ENCODE data around the gene ANO3.

- TF ChIP-seq EZH2phosphoT487 (IDR thresholded peaks at IDR 0.05; ENCODE audit: unreplicated experiment): no peak
- no peak for TF ChIP-seq CTCF (conservative IDR thresholded peaks at IDR 0.05; ENCODE audit: low read depth in 2 of 2)
- TF ChIP-seq CREB1 (CRISPR knock-in tag; IDR thresholded peaks at IDR 0.05; ENCODE audit: low read depth): no peak
- no peak for TF ChIP-seq EZH2 (IDR thresholded peaks at IDR 0.05; ENCODE audit: low read depth, unreplicated experiment)
- TF ChIP-seq REST (IDR thresholded peaks at IDR 0.05; ENCODE audit: unreplicated experiment): no peak
- TF ChIP-seq POLR2AphosphoS5 (IDR thresholded peaks at IDR 0.05; ENCODE audit: low read depth): no peak
- TF ChIP-seq JUNB (IDR thresholded peaks at IDR 0.05; ENCODE audit: unreplicated experiment): no peak
- no peak for TF ChIP-seq ZNF114 (CRISPR knock-in tag; IDR thresholded peaks at IDR 0.05)
- TF ChIP-seq ZNF462 (CRISPR knock-in tag; IDR thresholded peaks at IDR 0.05): no peak
Measured at GRCh38 chr11:26675233-26675928, 343.5 kb downstream of the ANO3 start.

Data from GM23338 (cell line).